Endodermal cell (in vitro differentiated cells): ENCODE measurements around the gene CASZ1. TPM values are rescaled to one million over a fixed set of nuclear protein-coding genes. Genes with fewer than 3 reads are reported as not detected.
A peak's percentile ranks its signal among the peaks of the same experiment; 100 is the strongest.

Experiments used
- DNase-seq: peaks from one replicate; pipeline ENCODE4 v3.0.0-alpha.2; 2017
- H3K27ac ChIP-seq: 2 replicates; pipeline ENCODE4 v1.5.1; 2013; ENCODE audit warnings: mild to moderate bottlenecking, low read depth, low read length, moderate library complexity
- H3K27me3 ChIP-seq: 2 replicates; pipeline ENCODE4 v1.6.1; 2013; ENCODE audit warnings: mild to moderate bottlenecking, low read length, moderate library complexity; ENCODE audit not compliant: insufficient read depth, control insufficient read depth, poor library complexity, severe bottlenecking
- H3K36me3 ChIP-seq: 2 replicates; pipeline ENCODE4 v1.7.0; 2013; ENCODE audit warnings: mild to moderate bottlenecking, low read length, moderate library complexity; ENCODE audit not compliant: control insufficient read depth, insufficient read depth
- H3K4me1 ChIP-seq: one replicate; pipeline ENCODE4 v1.7.0; 2013; ENCODE audit warnings: low read length; ENCODE audit not compliant: control insufficient read depth, insufficient read depth
- H3K4me3 ChIP-seq: 2 replicates; pipeline ENCODE4 v1.5.1; 2013; ENCODE audit warnings: mild to moderate bottlenecking, low read length, moderate library complexity
- H3K9ac ChIP-seq: 2 replicates; pipeline ENCODE4 v1.6.1; 2013; ENCODE audit warnings: mild to moderate bottlenecking, low read length, moderate library complexity; ENCODE audit not compliant: poor library complexity, severe bottlenecking; ENCODE audit errors: extremely low read depth
- H3K9me3 ChIP-seq: 2 replicates; pipeline ENCODE4 v1.6.1; 2013; ENCODE audit warnings: mild to moderate bottlenecking, low read length, moderate library complexity; ENCODE audit not compliant: control insufficient read depth
- H3K27ac Mint-ChIP-seq: 2 replicates; pipeline ENCODE4 v1.8.0; 2020; ENCODE audit warnings: mixed read lengths
- H3K27me3 Mint-ChIP-seq: 2 replicates; pipeline ENCODE4 v1.8.0; 2021; ENCODE audit warnings: mild to moderate bottlenecking, mixed read lengths; ENCODE audit not compliant: insufficient read depth
- H3K36me3 Mint-ChIP-seq: 2 replicates; pipeline ENCODE4 v1.8.0; 2020; ENCODE audit warnings: low read depth, mixed read lengths
- H3K4me1 Mint-ChIP-seq: 2 replicates; pipeline ENCODE4 v1.8.0; 2020; ENCODE audit warnings: mixed read lengths
- H3K4me3 Mint-ChIP-seq: 2 replicates; pipeline ENCODE4 v1.8.0; 2020; ENCODE audit warnings: mild to moderate bottlenecking, moderate library complexity, mixed read lengths
- H3K9me3 Mint-ChIP-seq: 2 replicates; pipeline ENCODE4 v1.8.0; 2020; ENCODE audit warnings: mild to moderate bottlenecking, mixed read lengths
- CTCF ChIP-seq: fragments of 200-600 bp; sonication (generic); conservative IDR thresholded peaks from 2 replicates; pipeline ENCODE4 v1.5.0; 2021; ENCODE audit warnings: antibody characterized with exemption, mild to moderate bottlenecking
- WGBS, 2 experiments: methylation state at CpG; one replicate each; pipeline versions ENCODE4 v1.1.5 to v1.1.7; 2013; ENCODE audit warnings: missing lambda C conversion rate in 2 of 2, mixed read lengths in 1 of 2; ENCODE audit not compliant: insufficient coverage in 1 of 2, insufficient read length in 1 of 2; 5-methylcytosine and 5-hydroxymethylcytosine counted together
- total RNA-seq, 2 donors: library from RNA; stranded (reverse); fragmentation: NEBNext Ultra II Directional in 1 of 2; extraction: Animal tissue kit (Norgen Biotek cat#: 25700) in 1 of 2; gene quantifications; 2 replicates in 1 of 2; 3 replicates in 1 of 2; pipeline ENCODE4 v1.2.1, GENCODE V29; 2021

The CASZ1 gene
- total RNA-seq, 2 donors from 2014 or later = 3.5 to 5.9 TPM

- Mint-ChIP-seq H3K27ac (no peak overlapping the region), H3K4me3 (no peak overlapping the region), H3K27me3 (no peaks in the 10 kb centered on the region), H3K36me3 (no peaks in the 10 kb centered on the region), H3K9me3 (no peaks in the 10 kb centered on the region), H3K4me1 (peaks cover 3% of the 10 kb centered on the region)
- H3K4me1 ChIP-seq = no peaks in the 10 kb centered on the region
- DNase-seq = no peak
- no peaks in the 10 kb centered on the region for H3K36me3 ChIP-seq
- WGBS, 2 experiments = 93 to 97% methylated on average over 7 to 16 of the region's 16 CpGs
- H3K4me3 ChIP-seq = no peak overlapping the region
- H3K27me3 ChIP-seq = no peaks in the 10 kb centered on the region
- no peak for TF ChIP-seq CTCF
- H3K9ac ChIP-seq = no peak overlapping the region
- H3K9me3 ChIP-seq = no peaks in the 10 kb centered on the region
- H3K27ac ChIP-seq = peak overlapping the region; percentile 76
Measured at GRCh38 chr1:10727751-10728232, 68.7 kb downstream of the CASZ1 start.

GRCh38 chr1:10726355-10726754, 70.1 kb downstream of the CASZ1 start:
- TF ChIP-seq CTCF = no peak
- no peaks in the 10 kb centered on the region for H3K9me3 ChIP-seq
- no peaks in the 10 kb centered on the region for H3K4me1 ChIP-seq
- Mint-ChIP-seq H3K4me1 (peaks cover 3% of the 10 kb centered on the region), H3K4me3 (no peak overlapping the region), H3K9me3 (no peaks in the 10 kb centered on the region), H3K27me3 (no peaks in the 10 kb centered on the region), H3K36me3 (no peaks in the 10 kb centered on the region), H3K27ac (no peak overlapping the region)
- no peak for DNase-seq
- H3K36me3 ChIP-seq = no peaks in the 10 kb centered on the region
- no peak overlapping the region for H3K9ac ChIP-seq
- 93 to 95% methylated on average over 15 to 17 of the region's 17 CpGs for WGBS, 2 experiments
- no peaks in the 10 kb centered on the region for H3K27me3 ChIP-seq
- no peak overlapping the region for H3K4me3 ChIP-seq
- no peak overlapping the region for H3K27ac ChIP-seq

GRCh38 chr1:10724948-10725847, 71.2 kb downstream of the CASZ1 start:
- Histone ChIP-seq H3K27me3 (no peaks in the 10 kb centered on the region), H3K4me1 (no peaks in the 10 kb centered on the region), H3K27ac (no peak overlapping the region), H3K4me3 (no peak overlapping the region), H3K9me3 (no peaks in the 10 kb centered on the region), H3K9ac (no peak overlapping the region), H3K36me3 (no peaks in the 10 kb centered on the region)
- Mint-ChIP-seq H3K9me3 (no peaks in the 10 kb centered on the region), H3K4me3 (no peak overlapping the region), H3K27me3 (no peaks in the 10 kb centered on the region), H3K4me1 (peaks cover 7% of the 10 kb centered on the region), H3K36me3 (no peaks in the 10 kb centered on the region), H3K27ac (no peak overlapping the region)
- no peak for DNase-seq
- TF ChIP-seq CTCF = no peak
- 88 to 94% methylated on average over 16 to 21 of the region's 21 CpGs for WGBS, 2 experiments
